HepG2 (cell line): ENCODE results near the gene TMEM184B. TPM values are rescaled to one million over a fixed set of nuclear protein-coding genes. Genes with fewer than 3 reads are reported as not detected.

ENCODE experiments used
- ATAC-seq: fragments of 200-7000 bp; cut with Tn5 transposase; 3 replicates; pipeline ENCODE4 v1.9.1; 2020; ENCODE audit warnings: mild to moderate bottlenecking, moderate library complexity
- BruUV-seq: library from RNA; stranded (reverse); fragments of 400-500 nt; replicated peaks from 2 replicates; lab custom pipeline; 2021; lab: Mats Ljungman, UMichigan
- CTCF ChIA-PET: fragments of 300-600 bp; formaldehyde crosslinking; extraction: SDS; loops from one replicate; lab custom pipeline; 2021; ENCODE audit warnings: low total read pairs, inconsistent platforms, low intra/inter-chr PET ratio; lab: Yijun Ruan, JAX
- POLR2A ChIA-PET: fragments of 350-600 bp; sonication (Branson Sonifier 250); formaldehyde crosslinking; loops from one replicate; lab custom pipeline; 2020; ENCODE audit warnings: antibody characterized with exemption, inconsistent platforms; lab: Yijun Ruan, JAX
- DNase-seq: peaks from one replicate; pipeline ENCODE4 v3.0.0-alpha.2; 2015; ENCODE audit warnings: low spot score
- FAIRE-seq: peaks from 3 replicates; lab custom pipeline; 2011; peaks lifted over from hg19 to GRCh38; lab: Jason Lieb, UNC
- H2AFZ ChIP-seq: one replicate; pipeline ENCODE4 v1.6.1; 2011; ENCODE audit warnings: low read length, inconsistent platforms
- H3K27ac ChIP-seq: fragments of 300-600 bp; 3 replicates; pipeline ENCODE4 v1.8.0; 2011; ENCODE audit warnings: mixed run types, mild to moderate bottlenecking, mixed read lengths, low read length, inconsistent platforms; ENCODE audit not compliant: insufficient read depth; ENCODE audit errors: extremely low read length
- H3K27me3 ChIP-seq, 2 experiments: fragments of 200-600 bp in 1 of 2; 2 replicates in 1 of 2; 3 replicates in 1 of 2; pipeline versions ENCODE4 v1.6.0 to v1.8.0; 2011; ENCODE audit warnings: low read length in 2 of 2, mild to moderate bottlenecking in 2 of 2, moderate library complexity in 2 of 2, inconsistent platforms in 1 of 2; ENCODE audit not compliant: insufficient read depth in 2 of 2, control insufficient read depth in 1 of 2
- H3K36me3 ChIP-seq, 2 experiments: fragments of 200-600 bp in 1 of 2; replicated peaks in 1 of 2; 2 replicates in 1 of 2; 3 replicates in 1 of 2; pipeline versions ENCODE4 v1.5.1 to v1.8.0; 2011; ENCODE audit warnings: low read length in 2 of 2, inconsistent platforms in 1 of 2; ENCODE audit not compliant: insufficient read depth in 2 of 2, control insufficient read depth in 1 of 2
- H3K4me1 ChIP-seq: 2 replicates; pipeline ENCODE4 v1.5.1; 2012; ENCODE audit warnings: low read length, inconsistent platforms; ENCODE audit not compliant: insufficient read depth
- H3K4me2 ChIP-seq: 2 replicates; pipeline ENCODE4 v1.6.0; 2011; ENCODE audit warnings: low read depth, low read length, inconsistent platforms
- H3K4me3 ChIP-seq, 3 experiments: fragments of 200-600 bp in 1 of 3; sonication (generic), shearing (Covaris generic) in 1 of 3; replicated peaks in 1 of 3; 2 replicates each; pipeline ENCODE4 v1.5.1; 2011 to 2016; ENCODE audit warnings: low read length in 3 of 3, inconsistent platforms in 2 of 3, low read depth in 2 of 3, mild to moderate bottlenecking in 2 of 3, control low read depth in 1 of 3, mixed read lengths in 1 of 3; ENCODE audit not compliant: insufficient read depth in 1 of 3
- H3K79me2 ChIP-seq: one replicate; pipeline ENCODE4 v1.6.1; 2011; ENCODE audit warnings: low read length, inconsistent platforms; ENCODE audit not compliant: insufficient read depth
- H3K9ac ChIP-seq: 2 replicates; pipeline ENCODE4 v1.6.0; 2011; ENCODE audit warnings: mild to moderate bottlenecking, low read depth, low read length, inconsistent platforms; ENCODE audit not compliant: insufficient read depth
- H3K9me3 ChIP-seq: 2 replicates; pipeline ENCODE4 v1.5.1; 2012; ENCODE audit warnings: mild to moderate bottlenecking, low read length
- H4K20me1 ChIP-seq: 2 replicates; pipeline ENCODE4 v1.6.0; 2011; ENCODE audit warnings: inconsistent platforms, mild to moderate bottlenecking, low read length, moderate library complexity; ENCODE audit not compliant: insufficient read depth
- FOXJ3 ChIP-seq: sonication (generic); formaldehyde crosslinking; IDR thresholded peaks from 2 replicates; pipeline ENCODE4 v1.4.0; 2020; ENCODE audit warnings: missing genetic modification reagents, mild to moderate bottlenecking, borderline replicate concordance
- KLF11 ChIP-seq: IDR thresholded peaks from 2 replicates; pipeline ENCODE4 v1.6.1; 2016; ENCODE audit warnings: missing compliant biosample characterization
- PHF5A ChIP-seq: IDR thresholded peaks from one replicate; pipeline ENCODE4 v1.6.1; 2018; ENCODE audit warnings: low read depth, missing genetic modification reagents; ENCODE audit not compliant: unreplicated experiment
- RFX1 ChIP-seq: fragments of 450-650 bp; IDR thresholded peaks from 2 replicates; pipeline ENCODE4 v1.6.1; 2017
- SMARCE1 ChIP-seq: fragments of 450-650 bp; IDR thresholded peaks from 2 replicates; pipeline ENCODE4 v1.6.1; 2017; ENCODE audit warnings: borderline replicate concordance
- ZNF569 ChIP-seq: sonication (generic); formaldehyde crosslinking; IDR thresholded peaks from 2 replicates; pipeline ENCODE4 v1.5.0; 2020; ENCODE audit warnings: mild to moderate bottlenecking, missing genetic modification reagents, moderate library complexity, borderline replicate concordance
- ZNF607 ChIP-seq: sonication (generic); formaldehyde crosslinking; IDR thresholded peaks from 2 replicates; pipeline ENCODE4 v1.5.1; 2020; ENCODE audit warnings: missing genetic modification reagents, mild to moderate bottlenecking, borderline replicate concordance
- ZNF619 ChIP-seq: sonication (generic); formaldehyde crosslinking; IDR thresholded peaks from 2 replicates; pipeline ENCODE4 v1.4.0; 2020; ENCODE audit warnings: mild to moderate bottlenecking, missing genetic modification reagents
- ZNF883 ChIP-seq: sonication (generic); formaldehyde crosslinking; IDR thresholded peaks from 2 replicates; pipeline ENCODE4 v1.5.1; 2020; ENCODE audit warnings: mild to moderate bottlenecking, missing genetic modification reagents; ENCODE audit errors: not compliant biosample characterization
- WGBS: methylation state at CpG from one replicate; pipeline ENCODE4 v1.1.6; 2017; ENCODE audit warnings: low lambda C conversion rate; 5-methylcytosine and 5-hydroxymethylcytosine counted together
- in situ Hi-C: cut with HindIII; loops from 2 replicates; pipeline ENCODE4 v1.10.0; 2017; ENCODE audit warnings: low pct_unique_long_range_greater_than_20kb; ENCODE audit not compliant: extremely low pct_ligation_motif_present
- intact Hi-C: fragments of 100-400 bp; cut with micrococcal nuclease; formaldehyde crosslinking; loops from one replicate; pipeline ENCODE4 v1.10.0; 2022; ENCODE audit not compliant: unreplicated experiment
- polyA plus RNA-seq, 8 experiments: library from polyadenylated mRNA; depleted of rRNA in 3 of 8; stranded (reverse) in 7 of 8; unstranded in 1 of 8; fragments of >200 nt; fragmentation: Illumina TruSeq in 4 of 8; extraction: Trizol in 4 of 8; gene quantifications; 2 replicates each; pipeline versions ENCODE4 v1.2.1 to v1.2.3, GENCODE V29; 2011 to 2016; ENCODE audit warnings: low read depth in 4 of 8, missing spikeins in 1 of 8, mixed read lengths in 1 of 8; ENCODE audit not compliant: insufficient read depth in 1 of 8
- total RNA-seq, 5 experiments: library from RNA; depleted of rRNA; stranded (reverse); fragments of >200 nt; fragmentation: Illumina TruSeq; extraction: Trizol; gene quantifications; 2 replicates each; pipeline ENCODE4 v1.2.3, GENCODE V29; 2016; ENCODE audit warnings: low read depth in 1 of 5
- TF ChIP-seq, protein P1 (sequence below): sonication (generic); formaldehyde crosslinking; IDR thresholded peaks from 2 replicates; pipeline ENCODE4 v1.8.1; 2023; ENCODE audit warnings: mild to moderate bottlenecking, missing genetic modification reagents, borderline replicate concordance
- TF ChIP-seq, protein P2 (sequence below): sonication (generic); formaldehyde crosslinking; IDR thresholded peaks from 2 replicates; pipeline ENCODE4 v1.5.0; 2020; ENCODE audit warnings: mild to moderate bottlenecking, missing genetic modification reagents, borderline replicate concordance
- TF ChIP-seq, protein P3 (sequence below): sonication (generic); formaldehyde crosslinking; IDR thresholded peaks from 2 replicates; pipeline ENCODE4 v1.4.0; 2020; ENCODE audit warnings: mild to moderate bottlenecking, missing genetic modification reagents
- TF ChIP-seq, protein P4 (sequence below): IDR thresholded peaks from 2 replicates; pipeline ENCODE4 v1.6.1; 2016

Gene TMEM184B
- total and polyA plus RNA-seq, 2 of the 13 experiments (the other 11 are each of a cell fraction or from before 2014, with no cell fraction given) = 15.9 to 16.0 TPM

DNA sequence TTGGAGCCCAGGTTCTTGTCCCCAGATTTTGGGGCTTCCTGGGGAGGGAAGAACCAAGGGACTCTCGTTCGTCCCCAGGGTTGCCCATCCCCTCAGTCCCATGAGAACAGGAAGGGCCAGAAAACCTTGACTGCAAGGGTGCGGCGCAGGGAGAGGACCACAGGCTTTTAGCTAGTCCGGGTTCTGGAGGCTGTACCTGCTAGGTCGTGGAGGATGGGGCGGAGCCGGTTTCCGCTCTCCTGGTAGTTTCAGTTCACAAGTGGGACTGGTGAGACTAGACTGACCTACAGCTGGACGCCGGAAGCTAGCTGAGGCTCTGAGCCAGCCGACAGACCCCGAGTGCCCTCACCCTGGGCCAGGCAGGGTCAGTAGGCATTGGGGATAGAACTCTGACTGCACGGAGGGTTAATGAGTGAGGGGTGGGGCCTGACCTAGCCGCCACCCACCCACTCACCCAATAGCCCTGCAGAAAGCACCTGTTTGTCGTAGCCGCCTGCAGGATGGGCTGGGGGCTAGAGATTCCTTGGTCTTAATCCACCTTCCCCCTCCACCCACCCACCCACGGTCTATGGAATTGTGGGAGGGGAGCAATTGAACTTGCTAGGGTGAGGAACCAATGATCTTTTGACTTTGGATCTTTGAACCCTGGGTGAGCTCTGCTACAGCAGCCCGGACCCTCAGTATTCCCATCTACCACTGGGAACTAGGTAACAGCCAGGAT, 69.6 kb downstream of the TMEM184B start:
- ATAC-seq = peak; percentile 51
- no peak for FAIRE-seq
- ChIA-PET CTCF (no interaction called here), POLR2A (interaction anchor here (0.6 to 3.3 kb wide), 7 partner anchors 9 to 112 kb away, joined by 3 to 26 read pairs (median 3); partner anchors contain the start of gene PLA2G6)
- Histone ChIP-seq H3K9me3 (no peaks in the 10 kb centered on the region), H2AFZ (no peak overlapping the region), H3K79me2 (peaks cover 53% of the 10 kb centered on the region), H3K4me3 (peak overlapping the region; percentile 78 to 88 (median 83)), H3K27me3 (no peaks in the 10 kb centered on the region), H3K4me1 (peaks cover 46% of the 10 kb centered on the region), H3K27ac (peak overlapping the region; percentile 90), H4K20me1 (peaks cover 49% of the 10 kb centered on the region; the same call in 1 of the 2 replicates), H3K36me3 (peaks cover 6% of the 10 kb centered on the region in 2 experiments), H3K9ac (peak overlapping the region; percentile 98), H3K4me2 (peak overlapping the region; percentile 87)
- no TSS peak for BruUV-seq
- intact Hi-C loops (loop anchor here (5.0 kb wide), 1 partner anchor 91 kb away; the partner anchor contains the start of gene BAIAP2L2), in situ Hi-C loops (loop anchor here (10.0 kb wide), 1 partner anchor 88 kb away; the partner anchor contains the start of gene BAIAP2L2)
- 2% methylated on average over 10 of the region's 19 CpGs for WGBS
- DNase-seq = peak; percentile 46
- TF ChIP-seq FOXJ3 (CRISPR knock-in tag) = no peak
- no peak for TF ChIP-seq SMARCE1
- TF ChIP-seq, protein P1, sequence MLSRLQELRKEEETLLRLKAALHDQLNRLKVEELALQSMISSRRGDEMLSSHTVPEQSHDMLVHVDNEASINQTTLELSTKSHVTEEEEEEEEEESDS (CRISPR knock-in tag) = no peak
- TF ChIP-seq ZNF569 = no peak
- no peak for TF ChIP-seq ZNF883 (CRISPR knock-in tag)
- TF ChIP-seq ZNF619 (CRISPR knock-in tag) = no peak
- no peak for TF ChIP-seq ZNF607
- no peak for TF ChIP-seq PHF5A (CRISPR knock-in tag)
- TF ChIP-seq KLF11 (CRISPR knock-in tag) = no peak
- TF ChIP-seq, protein P2, sequence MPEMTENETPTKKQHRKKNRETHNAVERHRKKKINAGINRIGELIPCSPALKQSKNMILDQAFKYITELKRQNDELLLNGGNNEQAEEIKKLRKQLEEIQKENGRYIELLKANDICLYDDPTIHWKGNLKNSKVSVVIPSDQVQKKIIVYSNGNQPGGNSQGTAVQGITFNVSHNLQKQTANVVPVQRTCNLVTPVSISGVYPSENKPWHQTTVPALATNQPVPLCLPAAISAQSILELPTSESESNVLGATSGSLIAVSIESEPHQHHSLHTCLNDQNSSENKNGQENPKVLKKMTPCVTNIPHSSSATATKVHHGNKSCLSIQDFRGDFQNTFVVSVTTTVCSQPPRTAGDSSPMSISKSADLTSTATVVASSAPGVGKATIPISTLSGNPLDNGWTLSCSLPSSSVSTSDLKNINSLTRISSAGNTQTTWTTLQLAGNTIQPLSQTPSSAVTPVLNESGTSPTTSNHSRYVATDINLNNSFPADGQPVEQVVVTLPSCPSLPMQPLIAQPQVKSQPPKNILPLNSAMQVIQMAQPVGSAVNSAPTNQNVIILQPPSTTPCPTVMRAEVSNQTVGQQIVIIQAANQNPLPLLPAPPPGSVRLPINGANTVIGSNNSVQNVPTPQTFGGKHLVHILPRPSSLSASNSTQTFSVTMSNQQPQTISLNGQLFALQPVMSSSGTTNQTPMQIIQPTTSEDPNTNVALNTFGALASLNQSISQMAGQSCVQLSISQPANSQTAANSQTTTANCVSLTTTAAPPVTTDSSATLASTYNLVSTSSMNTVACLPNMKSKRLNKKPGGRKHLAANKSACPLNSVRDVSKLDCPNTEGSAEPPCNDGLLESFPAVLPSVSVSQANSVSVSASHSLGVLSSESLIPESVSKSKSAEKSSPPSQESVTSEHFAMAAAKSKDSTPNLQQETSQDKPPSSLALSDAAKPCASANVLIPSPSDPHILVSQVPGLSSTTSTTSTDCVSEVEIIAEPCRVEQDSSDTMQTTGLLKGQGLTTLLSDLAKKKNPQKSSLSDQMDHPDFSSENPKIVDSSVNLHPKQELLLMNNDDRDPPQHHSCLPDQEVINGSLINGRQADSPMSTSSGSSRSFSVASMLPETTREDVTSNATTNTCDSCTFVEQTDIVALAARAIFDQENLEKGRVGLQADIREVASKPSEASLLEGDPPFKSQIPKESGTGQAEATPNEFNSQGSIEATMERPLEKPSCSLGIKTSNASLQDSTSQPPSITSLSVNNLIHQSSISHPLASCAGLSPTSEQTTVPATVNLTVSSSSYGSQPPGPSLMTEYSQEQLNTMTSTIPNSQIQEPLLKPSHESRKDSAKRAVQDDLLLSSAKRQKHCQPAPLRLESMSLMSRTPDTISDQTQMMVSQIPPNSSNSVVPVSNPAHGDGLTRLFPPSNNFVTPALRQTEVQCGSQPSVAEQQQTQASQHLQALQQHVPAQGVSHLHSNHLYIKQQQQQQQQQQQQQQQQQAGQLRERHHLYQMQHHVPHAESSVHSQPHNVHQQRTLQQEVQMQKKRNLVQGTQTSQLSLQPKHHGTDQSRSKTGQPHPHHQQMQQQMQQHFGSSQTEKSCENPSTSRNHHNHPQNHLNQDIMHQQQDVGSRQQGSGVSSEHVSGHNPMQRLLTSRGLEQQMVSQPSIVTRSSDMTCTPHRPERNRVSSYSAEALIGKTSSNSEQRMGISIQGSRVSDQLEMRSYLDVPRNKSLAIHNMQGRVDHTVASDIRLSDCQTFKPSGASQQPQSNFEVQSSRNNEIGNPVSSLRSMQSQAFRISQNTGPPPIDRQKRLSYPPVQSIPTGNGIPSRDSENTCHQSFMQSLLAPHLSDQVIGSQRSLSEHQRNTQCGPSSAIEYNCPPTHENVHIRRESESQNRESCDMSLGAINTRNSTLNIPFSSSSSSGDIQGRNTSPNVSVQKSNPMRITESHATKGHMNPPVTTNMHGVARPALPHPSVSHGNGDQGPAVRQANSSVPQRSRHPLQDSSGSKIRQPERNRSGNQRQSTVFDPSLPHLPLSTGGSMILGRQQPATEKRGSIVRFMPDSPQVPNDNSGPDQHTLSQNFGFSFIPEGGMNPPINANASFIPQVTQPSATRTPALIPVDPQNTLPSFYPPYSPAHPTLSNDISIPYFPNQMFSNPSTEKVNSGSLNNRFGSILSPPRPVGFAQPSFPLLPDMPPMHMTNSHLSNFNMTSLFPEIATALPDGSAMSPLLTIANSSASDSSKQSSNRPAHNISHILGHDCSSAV = no peak
- TF ChIP-seq, protein P3, sequence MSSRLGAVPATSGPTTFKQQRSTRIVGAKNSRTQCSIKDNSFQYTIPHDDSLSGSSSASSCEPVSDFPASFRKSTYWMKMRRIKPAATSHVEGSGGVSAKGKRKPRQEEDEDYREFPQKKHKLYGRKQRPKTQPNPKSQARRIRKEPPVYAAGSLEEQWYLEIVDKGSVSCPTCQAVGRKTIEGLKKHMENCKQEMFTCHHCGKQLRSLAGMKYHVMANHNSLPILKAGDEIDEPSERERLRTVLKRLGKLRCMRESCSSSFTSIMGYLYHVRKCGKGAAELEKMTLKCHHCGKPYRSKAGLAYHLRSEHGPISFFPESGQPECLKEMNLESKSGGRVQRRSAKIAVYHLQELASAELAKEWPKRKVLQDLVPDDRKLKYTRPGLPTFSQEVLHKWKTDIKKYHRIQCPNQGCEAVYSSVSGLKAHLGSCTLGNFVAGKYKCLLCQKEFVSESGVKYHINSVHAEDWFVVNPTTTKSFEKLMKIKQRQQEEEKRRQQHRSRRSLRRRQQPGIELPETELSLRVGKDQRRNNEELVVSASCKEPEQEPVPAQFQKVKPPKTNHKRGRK (CRISPR knock-in tag) = no peak
- no peak for TF ChIP-seq RFX1
- TF ChIP-seq, protein P4, sequence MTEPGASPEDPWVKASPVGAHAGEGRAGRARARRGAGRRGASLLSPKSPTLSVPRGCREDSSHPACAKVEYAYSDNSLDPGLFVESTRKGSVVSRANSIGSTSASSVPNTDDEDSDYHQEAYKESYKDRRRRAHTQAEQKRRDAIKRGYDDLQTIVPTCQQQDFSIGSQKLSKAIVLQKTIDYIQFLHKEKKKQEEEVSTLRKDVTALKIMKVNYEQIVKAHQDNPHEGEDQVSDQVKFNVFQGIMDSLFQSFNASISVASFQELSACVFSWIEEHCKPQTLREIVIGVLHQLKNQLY (CRISPR knock-in tag) = no peak
